Ammon's horn (tissue), 1 donor: Measurements from ENCODE around the gene COL28A1.
"Not testable (repeated sequence)": the region's sequence is repeated elsewhere in the genome, so short reads cannot be mapped to it uniquely, and the experiment has no call there.

Experiments used
- DNase-seq: peaks from one replicate; pipeline ENCODE4 v3.0.0-alpha.2; 2016; ENCODE audit warnings: low spot score

Gene COL28A1

GRCh38 chr7:7561591-7561990 lies 25.9 kb upstream of the COL28A1 start:
- not testable (repeated sequence) for DNase-seq

- no peak for DNase-seq
These were observed 21.6 kb upstream of the COL28A1 start for GRCh38 chr7:7557252-7557651.

- no peak for DNase-seq
These were observed 21.2 kb upstream of the COL28A1 start for GRCh38 chr7:7556852-7557251.

GRCh38 chr7:7554649-7555575 lies 19.2 kb upstream of the COL28A1 start:
- no peak for DNase-seq

GRCh38 chr7:7554021-7554432 lies 18.4 kb upstream of the COL28A1 start:
- DNase-seq, result no peak

- no peak for DNase-seq
These were observed 17.7 kb upstream of the COL28A1 start for GRCh38 chr7:7553386-7553785.

GRCh38 chr7:7552199-7552598 lies 16.5 kb upstream of the COL28A1 start:
- DNase-seq, result no peak

- DNase-seq, result no peak
These were observed 15.0 kb upstream of the COL28A1 start for GRCh38 chr7:7550663-7551062.

- no peak for DNase-seq
These were observed 12.7 kb upstream of the COL28A1 start for GRCh38 chr7:7548407-7548806.

GRCh38 chr7:7542251-7542835 lies 6.7 kb upstream of the COL28A1 start:
- DNase-seq, result no peak

GRCh38 chr7:7539711-7540110 lies 4.0 kb upstream of the COL28A1 start:
- no peak for DNase-seq

- DNase-seq, result no peak
These were observed 3.5 kb upstream of the COL28A1 start for GRCh38 chr7:7539152-7539551.

GRCh38 chr7:7537711-7538110 lies 2.0 kb upstream of the COL28A1 start:
- DNase-seq, result no peak

- DNase-seq, result no peak
These were observed 835 bp upstream of the COL28A1 start for GRCh38 chr7:7536396-7537019.

GRCh38 chr7:7533831-7534430 lies 1.7 kb downstream of the COL28A1 start:
- DNase-seq, result no peak

GRCh38 chr7:7529328-7529727 lies 6.3 kb downstream of the COL28A1 start:
- no peak for DNase-seq

GRCh38 chr7:7527047-7527446 lies 8.6 kb downstream of the COL28A1 start:
- DNase-seq, result no peak

GRCh38 chr7:7526006-7526405 lies 9.7 kb downstream of the COL28A1 start:
- DNase-seq, result no peak

GRCh38 chr7:7524121-7524520 lies 11.6 kb downstream of the COL28A1 start:
- no peak for DNase-seq

GRCh38 chr7:7522421-7522820 lies 13.3 kb downstream of the COL28A1 start:
- no peak for DNase-seq

- no peak for DNase-seq
These were observed 14.4 kb downstream of the COL28A1 start for GRCh38 chr7:7521259-7521658.

- no peak for DNase-seq
These were observed 16.1 kb downstream of the COL28A1 start for GRCh38 chr7:7519528-7519927.

- DNase-seq, result no peak
These were observed 16.6 kb downstream of the COL28A1 start for GRCh38 chr7:7519056-7519455.
